Measurements from ENCODE around the gene ITPR1. TPM values are rescaled to one million over a fixed set of nuclear protein-coding genes. Genes with fewer than 3 reads are reported as not detected.

The ITPR1 gene
- total RNA-seq, 1 donor from 2014 or later = 53.1 TPM

GRCh38 chr3:4748701-4749378 is 255.7 kb downstream of the ITPR1 start:
- no peak for DNase-seq (ENCODE audit: low spot score)
- H3K36me3 Mint-ChIP-seq (ENCODE audit: low read depth, unreplicated experiment) = peaks cover 44% of the 10 kb centered on the region
- peaks cover 5% of the 10 kb centered on the region for H3K27me3 Mint-ChIP-seq (ENCODE audit: unreplicated experiment)
- H3K4me3 Mint-ChIP-seq (ENCODE audit: unreplicated experiment) = no peak overlapping the region
- peak overlapping the region; percentile 90 for H3K27ac Mint-ChIP-seq (ENCODE audit: unreplicated experiment)
- TF ChIP-seq, protein P1, sequence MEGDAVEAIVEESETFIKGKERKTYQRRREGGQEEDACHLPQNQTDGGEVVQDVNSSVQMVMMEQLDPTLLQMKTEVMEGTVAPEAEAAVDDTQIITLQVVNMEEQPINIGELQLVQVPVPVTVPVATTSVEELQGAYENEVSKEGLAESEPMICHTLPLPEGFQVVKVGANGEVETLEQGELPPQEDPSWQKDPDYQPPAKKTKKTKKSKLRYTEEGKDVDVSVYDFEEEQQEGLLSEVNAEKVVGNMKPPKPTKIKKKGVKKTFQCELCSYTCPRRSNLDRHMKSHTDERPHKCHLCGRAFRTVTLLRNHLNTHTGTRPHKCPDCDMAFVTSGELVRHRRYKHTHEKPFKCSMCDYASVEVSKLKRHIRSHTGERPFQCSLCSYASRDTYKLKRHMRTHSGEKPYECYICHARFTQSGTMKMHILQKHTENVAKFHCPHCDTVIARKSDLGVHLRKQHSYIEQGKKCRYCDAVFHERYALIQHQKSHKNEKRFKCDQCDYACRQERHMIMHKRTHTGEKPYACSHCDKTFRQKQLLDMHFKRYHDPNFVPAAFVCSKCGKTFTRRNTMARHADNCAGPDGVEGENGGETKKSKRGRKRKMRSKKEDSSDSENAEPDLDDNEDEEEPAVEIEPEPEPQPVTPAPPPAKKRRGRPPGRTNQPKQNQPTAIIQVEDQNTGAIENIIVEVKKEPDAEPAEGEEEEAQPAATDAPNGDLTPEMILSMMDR (IDR thresholded peaks at IDR 0.05; ENCODE audit: unreplicated experiment) = no peak
- peaks cover 67% of the 10 kb centered on the region for H3K4me1 Mint-ChIP-seq (ENCODE audit: unreplicated experiment)
- H3K9me3 Mint-ChIP-seq (ENCODE audit: unreplicated experiment) = no peaks in the 10 kb centered on the region

GRCh38 chr3:4749567-4750002 is 256.4 kb downstream of the ITPR1 start:
- peak overlapping the region; percentile 90 for H3K27ac Mint-ChIP-seq (ENCODE audit: unreplicated experiment)
- peaks cover 41% of the 10 kb centered on the region for H3K36me3 Mint-ChIP-seq (ENCODE audit: low read depth, unreplicated experiment)
- peaks cover 70% of the 10 kb centered on the region for H3K4me1 Mint-ChIP-seq (ENCODE audit: unreplicated experiment)
- no peak for DNase-seq (ENCODE audit: low spot score)
- H3K4me3 Mint-ChIP-seq (ENCODE audit: unreplicated experiment) = no peak overlapping the region
- TF ChIP-seq, protein P1 (IDR thresholded peaks at IDR 0.05; ENCODE audit: unreplicated experiment) = no peak
- H3K9me3 Mint-ChIP-seq (ENCODE audit: unreplicated experiment) = no peaks in the 10 kb centered on the region
- H3K27me3 Mint-ChIP-seq (ENCODE audit: unreplicated experiment) = peaks cover 4% of the 10 kb centered on the region

DNA sequence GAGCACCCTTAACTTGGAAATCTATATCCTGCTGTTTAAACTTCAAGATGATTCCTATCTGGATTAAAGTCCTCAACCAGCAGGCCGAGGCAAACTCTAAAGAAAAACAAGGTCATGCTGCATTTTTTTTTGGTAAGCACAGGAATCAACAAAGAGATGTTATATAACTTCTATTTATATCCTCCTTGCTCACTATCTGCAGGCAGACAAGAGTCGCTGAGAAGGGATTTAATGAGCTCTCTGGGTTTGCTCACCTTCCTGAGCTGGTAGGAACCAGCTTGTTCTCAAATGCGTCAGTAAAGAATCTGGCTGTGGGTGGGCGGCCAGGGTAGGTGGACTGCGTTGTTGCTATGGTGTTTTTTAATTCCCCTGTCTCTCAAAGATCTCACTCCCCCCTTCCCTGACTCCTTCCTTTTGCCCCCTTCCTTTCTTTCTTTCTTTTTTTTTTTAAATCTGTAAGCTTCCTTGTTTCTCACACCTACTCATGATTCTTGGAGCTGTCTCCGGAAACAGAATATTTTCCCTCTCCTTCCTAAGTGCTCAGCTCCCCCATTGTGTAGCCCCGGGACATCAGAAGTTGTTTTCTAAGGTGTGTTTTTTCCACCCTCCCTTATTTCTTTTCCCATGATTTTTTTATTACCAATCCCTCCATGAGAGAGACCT is 257.3 kb downstream of the ITPR1 start:
- H3K9me3 Mint-ChIP-seq (ENCODE audit: unreplicated experiment) = no peaks in the 10 kb centered on the region
- peak; percentile 32 for DNase-seq (ENCODE audit: low spot score)
- TF ChIP-seq, protein P1 (IDR thresholded peaks at IDR 0.05; ENCODE audit: unreplicated experiment) = no peak
- H3K4me3 Mint-ChIP-seq (ENCODE audit: unreplicated experiment) = no peak overlapping the region
- H3K4me1 Mint-ChIP-seq (ENCODE audit: unreplicated experiment) = peaks cover 69% of the 10 kb centered on the region
- peaks cover 4% of the 10 kb centered on the region for H3K27me3 Mint-ChIP-seq (ENCODE audit: unreplicated experiment)
- H3K27ac Mint-ChIP-seq (ENCODE audit: unreplicated experiment) = peak overlapping the region; percentile 90
- peaks cover 39% of the 10 kb centered on the region for H3K36me3 Mint-ChIP-seq (ENCODE audit: low read depth, unreplicated experiment)

DNA sequence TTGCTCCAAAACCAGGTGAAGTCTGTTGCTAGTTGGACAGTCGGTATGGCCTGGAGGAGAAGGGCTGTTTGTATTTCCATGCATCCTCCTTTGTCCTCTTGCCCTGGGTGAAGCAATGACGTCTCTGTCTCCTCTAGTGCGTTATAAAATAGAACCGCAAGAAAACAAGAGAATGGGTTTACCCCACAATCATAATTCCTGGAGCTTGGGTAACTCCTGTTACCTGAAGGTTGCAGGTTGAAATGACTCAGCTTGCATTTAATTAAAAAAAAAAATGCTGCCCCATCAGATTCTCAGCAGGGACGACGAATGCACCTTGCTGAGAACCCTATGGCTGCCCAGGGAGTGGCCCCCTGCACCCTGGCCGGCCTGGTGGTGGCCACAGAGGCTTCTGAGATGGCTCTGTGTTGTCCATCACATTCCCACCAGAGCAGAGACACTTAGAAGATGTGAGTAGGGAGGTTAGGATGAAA is 257.9 kb downstream of the ITPR1 start:
- DNase-seq (ENCODE audit: low spot score) = no peak
- Mint-ChIP-seq H3K9me3 (ENCODE audit: unreplicated experiment) (no peaks in the 10 kb centered on the region), H3K27me3 (ENCODE audit: unreplicated experiment) (peaks cover 4% of the 10 kb centered on the region), H3K27ac (ENCODE audit: unreplicated experiment) (peak overlapping the region; percentile 90), H3K4me1 (ENCODE audit: unreplicated experiment) (peaks cover 67% of the 10 kb centered on the region), H3K4me3 (ENCODE audit: unreplicated experiment) (no peak overlapping the region), H3K36me3 (ENCODE audit: low read depth, unreplicated experiment) (peaks cover 41% of the 10 kb centered on the region)
- TF ChIP-seq, protein P1 (IDR thresholded peaks at IDR 0.05; ENCODE audit: unreplicated experiment) = no peak
